WERI-Rb-1 (cell line): Measurements from ENCODE around the gene MEGF11.

Experiments
- DNase-seq: peaks from one replicate; pipeline ENCODE4 v3.0.0-alpha.2; 2020
- H3K27ac ChIP-seq: fragments of 250-450 bp; sonication (Bioruptor Pico); 2 replicates; pipeline ENCODE4 v1.5.1; 2020; ENCODE audit warnings: mild to moderate bottlenecking, moderate library complexity
- H3K27me3 ChIP-seq: fragments of 250-450 bp; sonication (Bioruptor Pico); 2 replicates; pipeline ENCODE4 v1.5.1; 2021; ENCODE audit warnings: mild to moderate bottlenecking, low read depth, moderate library complexity; ENCODE audit not compliant: insufficient read depth, severe bottlenecking
- H3K36me3 ChIP-seq: fragments of 250-450 bp; sonication (Bioruptor Pico); 2 replicates; pipeline ENCODE4 v1.5.1; 2020; ENCODE audit warnings: mild to moderate bottlenecking, moderate library complexity
- H3K4me3 ChIP-seq: 2 replicates; pipeline ENCODE4 v1.5.1; 2011; ENCODE audit warnings: low read depth, mild to moderate bottlenecking, control low read depth, low read length
- H3K9me3 ChIP-seq: fragments of 250-450 bp; sonication (Bioruptor Pico); 2 replicates; pipeline ENCODE4 v1.5.1; 2021; ENCODE audit warnings: mild to moderate bottlenecking, moderate library complexity; ENCODE audit not compliant: severe bottlenecking
- TF ChIP-seq, protein P1 (sequence below): IDR thresholded peaks from 2 replicates; pipeline ENCODE4 v1.5.1; 2011; ENCODE audit warnings: low read depth, mild to moderate bottlenecking, control low read depth, inconsistent platforms, low read length

The MEGF11 gene

GRCh38 chr15:66294157-66294931, 40.8 kb upstream of the MEGF11 start:
- Histone ChIP-seq H3K36me3 (no peaks in the 10 kb centered on the region), H3K9me3 (no peaks in the 10 kb centered on the region), H3K27ac (peak overlapping the region; percentile 90), H3K4me3 (peak overlapping the region; percentile 82), H3K27me3 (no peaks in the 10 kb centered on the region)
- no peak for DNase-seq
- TF ChIP-seq, protein P1, sequence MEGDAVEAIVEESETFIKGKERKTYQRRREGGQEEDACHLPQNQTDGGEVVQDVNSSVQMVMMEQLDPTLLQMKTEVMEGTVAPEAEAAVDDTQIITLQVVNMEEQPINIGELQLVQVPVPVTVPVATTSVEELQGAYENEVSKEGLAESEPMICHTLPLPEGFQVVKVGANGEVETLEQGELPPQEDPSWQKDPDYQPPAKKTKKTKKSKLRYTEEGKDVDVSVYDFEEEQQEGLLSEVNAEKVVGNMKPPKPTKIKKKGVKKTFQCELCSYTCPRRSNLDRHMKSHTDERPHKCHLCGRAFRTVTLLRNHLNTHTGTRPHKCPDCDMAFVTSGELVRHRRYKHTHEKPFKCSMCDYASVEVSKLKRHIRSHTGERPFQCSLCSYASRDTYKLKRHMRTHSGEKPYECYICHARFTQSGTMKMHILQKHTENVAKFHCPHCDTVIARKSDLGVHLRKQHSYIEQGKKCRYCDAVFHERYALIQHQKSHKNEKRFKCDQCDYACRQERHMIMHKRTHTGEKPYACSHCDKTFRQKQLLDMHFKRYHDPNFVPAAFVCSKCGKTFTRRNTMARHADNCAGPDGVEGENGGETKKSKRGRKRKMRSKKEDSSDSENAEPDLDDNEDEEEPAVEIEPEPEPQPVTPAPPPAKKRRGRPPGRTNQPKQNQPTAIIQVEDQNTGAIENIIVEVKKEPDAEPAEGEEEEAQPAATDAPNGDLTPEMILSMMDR, result no peak

- TF ChIP-seq, protein P1, result no peak
- Histone ChIP-seq H3K4me3 (peak within 1 kb of the TSS; percentile 82), H3K27me3 (no peaks in the 10 kb centered on the region), H3K27ac (peak within 1 kb of the TSS; percentile 90), H3K9me3 (no peaks in the 10 kb centered on the region), H3K36me3 (no peaks in the 10 kb centered on the region)
- peak; percentile 59 for DNase-seq
Measured at GRCh38 chr15:66293419-66294156, 40.0 kb upstream of the MEGF11 start, which contains the start of gene DIS3L. Gene DIS3L (plus strand): TSS chr15:66293568. CDS start chr15:66293597, 29 bp downstream.

DNA sequence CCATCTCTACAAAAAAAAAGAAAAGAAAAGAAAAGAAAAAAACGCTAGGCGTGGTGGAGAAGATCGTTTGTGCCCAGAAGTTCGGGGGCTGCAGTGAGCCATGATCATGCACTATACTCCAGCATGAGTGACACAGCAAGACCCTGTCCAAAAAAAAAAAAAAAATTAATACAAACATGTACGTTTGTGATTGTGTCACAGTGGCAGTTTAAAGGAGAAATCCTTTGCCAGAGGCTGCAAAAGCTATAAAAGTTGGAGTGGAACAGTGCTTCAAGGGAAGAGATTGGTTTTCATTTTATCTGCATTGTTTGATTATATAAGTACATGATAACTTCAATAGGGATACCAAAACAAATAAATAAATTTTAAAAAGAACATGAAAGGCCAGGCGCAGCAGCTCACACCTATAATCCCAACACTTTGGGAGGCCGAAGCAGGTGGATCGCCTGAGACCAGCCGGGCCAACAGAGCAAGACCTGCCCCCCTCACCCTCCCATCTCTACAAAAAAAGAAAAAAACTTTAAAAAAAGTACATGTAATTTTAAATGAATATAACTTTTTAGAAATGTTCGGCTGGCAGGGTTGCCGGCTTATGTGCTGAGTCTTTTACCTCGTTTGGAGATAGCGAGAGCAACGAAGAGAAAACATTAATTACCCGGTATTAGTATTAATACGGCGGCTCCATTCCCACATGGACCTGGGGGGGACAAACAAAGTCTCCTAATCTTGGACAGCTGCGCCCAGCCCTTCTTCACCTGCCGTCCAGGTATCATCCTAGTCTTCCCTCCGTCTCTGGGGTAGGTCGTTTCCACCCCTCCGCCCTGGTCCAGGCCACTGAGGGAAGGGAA, 39.2 kb upstream of the MEGF11 start:
- H3K27me3 ChIP-seq, result no peaks in the 10 kb centered on the region
- H3K9me3 ChIP-seq, result no peaks in the 10 kb centered on the region
- no peaks in the 10 kb centered on the region for H3K36me3 ChIP-seq
- DNase-seq, result peak; percentile 42
- H3K4me3 ChIP-seq, result peak overlapping the region; percentile 82
- TF ChIP-seq, protein P1, result no peak
- H3K27ac ChIP-seq, result peak overlapping the region; percentile 90

GRCh38 chr15:66291816-66292570, 38.4 kb upstream of the MEGF11 start:
- Histone ChIP-seq H3K9me3 (no peaks in the 10 kb centered on the region), H3K4me3 (no peak overlapping the region), H3K27ac (no peak overlapping the region), H3K36me3 (no peaks in the 10 kb centered on the region), H3K27me3 (no peaks in the 10 kb centered on the region)
- DNase-seq, result no peak
- TF ChIP-seq, protein P1, result no peak

DNA sequence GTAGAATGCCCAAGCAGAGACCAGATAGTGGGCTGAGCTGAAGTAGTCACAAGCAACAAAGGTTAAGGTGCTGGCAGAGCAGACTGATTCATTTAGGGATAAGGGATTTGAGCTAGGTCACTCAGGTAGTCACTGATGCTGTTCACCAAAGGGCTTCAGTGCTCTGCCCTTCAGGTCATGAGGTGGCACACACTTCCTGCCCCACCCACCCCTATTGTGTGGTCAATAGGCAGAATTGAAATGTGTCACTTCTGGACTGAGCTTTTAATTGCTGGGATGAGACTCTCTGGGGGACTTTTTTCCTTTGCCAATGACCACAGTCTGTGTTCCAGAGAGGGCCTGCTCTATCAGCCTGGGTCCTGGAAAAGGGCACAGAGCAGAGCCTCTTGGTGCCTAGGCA, 37.0 kb upstream of the MEGF11 start:
- H3K4me3 ChIP-seq, result no peak overlapping the region
- no peak overlapping the region for H3K27ac ChIP-seq
- H3K9me3 ChIP-seq, result no peaks in the 10 kb centered on the region
- H3K27me3 ChIP-seq, result no peaks in the 10 kb centered on the region
- H3K36me3 ChIP-seq, result no peaks in the 10 kb centered on the region
- DNase-seq, result no peak
- TF ChIP-seq, protein P1, result no peak
